ENCODE measurements around the gene ELL. TPM values are rescaled to one million over a fixed set of nuclear protein-coding genes. Genes with fewer than 3 reads are reported as not detected.

The ELL gene
- total and polyA plus RNA-seq, 9 of the 15 experiments (the other 6 are each of a cell fraction or from before 2014, with no cell fraction given), result 0.24 to 22.5 (median 4.1) TPM

GRCh38 chr19:18543814-18544475, 22.1 kb upstream of the ELL start (continued):
- TF ChIP-seq ZFP91 (CRISPR knock-in tag; IDR thresholded peaks at IDR 0.05), result peak; percentile 88
- TF ChIP-seq CSDE1 (IDR thresholded peaks at IDR 0.05), result no peak
- TF ChIP-seq RNF2 (IDR thresholded peaks at IDR 0.05), result peak; percentile 88
- no peak for TF ChIP-seq ZNF280A (IDR thresholded peaks at IDR 0.05; ENCODE audit: low read depth, partially characterized antibody)
- no peak for TF ChIP-seq ZNF76 (CRISPR knock-in tag; IDR thresholded peaks at IDR 0.05; ENCODE audit: borderline replicate concordance)
- no peak for TF ChIP-seq KAT8 (IDR thresholded peaks at IDR 0.05; ENCODE audit: low read depth)
- peak; percentile 44; the same call in 1 of the 2 replicates for TF ChIP-seq GABPB1 (CRISPR knock-in tag; IDR thresholded peaks at IDR 0.05)
- TF ChIP-seq E2F8 (IDR thresholded peaks at IDR 0.05; ENCODE audit: low read depth, partially characterized antibody), result peak; percentile 68
- peak; percentile 99 for TF ChIP-seq ARID1B (IDR thresholded peaks at IDR 0.05)
- no peak for TF ChIP-seq GTF2A2 (tag; IDR thresholded peaks at IDR 0.05)
- TF ChIP-seq ZNF707 (CRISPR knock-in tag; conservative IDR thresholded peaks at IDR 0.05), result no peak
- no peak for TF ChIP-seq ATF6 (CRISPR knock-in tag; IDR thresholded peaks at IDR 0.05)
- TF ChIP-seq HMG20A (CRISPR knock-in tag; conservative IDR thresholded peaks at IDR 0.05), result no peak
- no peak for TF ChIP-seq ZNF124 (CRISPR knock-in tag; IDR thresholded peaks at IDR 0.05)
- peak; percentile 92 to 94 for TF ChIP-seq TRIM24 (IDR thresholded peaks at IDR 0.05)
- TF ChIP-seq SMARCC2 (IDR thresholded peaks at IDR 0.05; ENCODE audit: low read depth), result peak; percentile 90
- TF ChIP-seq ARID3A (IDR thresholded peaks at IDR 0.05; ENCODE audit: borderline replicate concordance, low read depth, low read length), result peak; percentile 85; the same call in 1 of the 2 replicates
